A549 (cell line): Measurements from ENCODE around the gene GIMAP2. TPM values are rescaled to one million over a fixed set of nuclear protein-coding genes. Genes with fewer than 3 reads are reported as not detected.

Experiments used
- ATAC-seq, 2 experiments: fragments of 200-7000 bp in 1 of 2; fragments of >200 bp in 1 of 2; cut with Nextera tagmentation in 1 of 2; cut with Tn5 transposase in 1 of 2; 3 replicates each; pipeline versions ENCODE4 v1.8.0 to v1.9.1; 2018 to 2020; ENCODE audit warnings: mild to moderate bottlenecking in 1 of 2, moderate library complexity in 1 of 2
- CTCF ChIA-PET: fragments of 300-600 bp; sonication (Branson Sonifier 250); formaldehyde crosslinking; extraction: SDS; loops from one replicate; lab custom pipeline; 2021; ENCODE audit warnings: antibody characterized with exemption, inconsistent platforms; lab: Yijun Ruan, JAX
- POLR2A ChIA-PET: fragments of 350-600 bp; formaldehyde crosslinking; extraction: SDS; loops from one replicate; lab custom pipeline; 2021; ENCODE audit warnings: antibody characterized with exemption, inconsistent platforms; lab: Yijun Ruan, JAX
- DNase-seq, 2 experiments: peaks; one replicate each; pipeline versions ENCODE4 v3.0.0 to v3.0.0-alpha.2; 2011 to 2016; ENCODE audit warnings: low read depth in 1 of 2, low spot score in 1 of 2
- FAIRE-seq: peaks from 2 replicates; lab custom pipeline; 2011; peaks lifted over from hg19 to GRCh38; lab: Jason Lieb, UNC
- H3K27ac ChIP-seq, 2 experiments: fragments of >200 bp; sonication (Bioruptor Twin); formaldehyde crosslinking; 3 replicates each; pipeline ENCODE4 v1.5.1; 2016 to 2017
- H3K4me1 ChIP-seq: fragments of >200 bp; sonication (Bioruptor Twin); formaldehyde crosslinking; 3 replicates; pipeline ENCODE4 v1.6.1; 2016
- H3K4me2 ChIP-seq: fragments of >200 bp; sonication (Bioruptor Twin); formaldehyde crosslinking; 3 replicates; pipeline ENCODE4 v1.6.1; 2016
- H3K4me3 ChIP-seq: fragments of >200 bp; sonication (Bioruptor Twin); formaldehyde crosslinking; 3 replicates; pipeline ENCODE4 v1.5.1; 2016
- H3K9me3 ChIP-seq: fragments of >200 bp; sonication (Bioruptor Twin); formaldehyde crosslinking; 3 replicates; pipeline ENCODE4 v1.6.1; 2016
- BHLHE40 ChIP-seq: IDR thresholded peaks from 2 replicates; pipeline ENCODE4 v1.6.1; 2012; ENCODE audit warnings: low read depth, low read length, inconsistent platforms
- CBX2 ChIP-seq: fragments of 200-600 bp; sonication (generic); IDR thresholded peaks from 2 replicates; pipeline ENCODE4 v1.6.1; 2016; ENCODE audit warnings: low read depth, mild to moderate bottlenecking, borderline replicate concordance
- CEBPB ChIP-seq, 2 experiments: fragments of >200 bp in 1 of 2; sonication (Bioruptor Twin) in 1 of 2; formaldehyde crosslinking in 1 of 2; IDR thresholded peaks; 2 replicates each; pipeline ENCODE4 v1.6.1; 2012 to 2016
- EHF ChIP-seq: fragments of 250-450 bp; sonication (Bioruptor Pico); IDR thresholded peaks from 2 replicates; pipeline ENCODE4 v1.5.0; 2020; ENCODE audit warnings: mild to moderate bottlenecking
- EHMT2 ChIP-seq: fragments of 200-600 bp; sonication (generic); IDR thresholded peaks from 2 replicates; pipeline ENCODE4 v1.6.1; 2016; ENCODE audit warnings: antibody characterized with exemption, low read depth, mild to moderate bottlenecking, moderate library complexity
- FOSL2 ChIP-seq, 2 experiments: fragments of 450-650 bp in 1 of 2; fragments of >200 bp in 1 of 2; sonication (Bioruptor Twin) in 1 of 2; formaldehyde crosslinking; IDR thresholded peaks; 2 replicates each; pipeline versions ENCODE4 v1.5.0 to v1.6.1; 2016 to 2020; ENCODE audit warnings: mild to moderate bottlenecking in 1 of 2, moderate library complexity in 1 of 2
- GATA3 ChIP-seq: IDR thresholded peaks from 2 replicates; pipeline ENCODE4 v1.6.1; 2012; ENCODE audit warnings: borderline replicate concordance
- HDAC2 ChIP-seq: fragments of 200-600 bp; sonication (generic); IDR thresholded peaks from 2 replicates; pipeline ENCODE4 v1.6.1; 2016
- HEYL ChIP-seq: fragments of 250-450 bp; sonication (Bioruptor Pico); IDR thresholded peaks from 2 replicates; pipeline ENCODE4 v1.8.0; 2021; ENCODE audit warnings: mild to moderate bottlenecking, moderate library complexity
- HOXB13 ChIP-seq: fragments of 250-450 bp; sonication (Bioruptor Pico); IDR thresholded peaks from 2 replicates; pipeline ENCODE4 v1.5.0; 2020; ENCODE audit warnings: low read depth, mild to moderate bottlenecking, moderate library complexity
- HOXB5 ChIP-seq: fragments of 250-450 bp; sonication (Bioruptor Pico); IDR thresholded peaks from 2 replicates; pipeline ENCODE4 v1.5.0; 2020; ENCODE audit warnings: mild to moderate bottlenecking, moderate library complexity
- JUN ChIP-seq, 2 experiments: fragments of >200 bp; sonication (Bioruptor Twin); formaldehyde crosslinking; IDR thresholded peaks; 2 replicates in 1 of 2; 3 replicates in 1 of 2; pipeline ENCODE4 v1.6.1; 2016 to 2017
- KDM1A ChIP-seq: fragments of 200-600 bp; sonication (generic); IDR thresholded peaks from 2 replicates; pipeline ENCODE4 v1.6.1; 2016; ENCODE audit warnings: low read depth, mild to moderate bottlenecking
- KDM5A ChIP-seq: fragments of 200-600 bp; sonication (generic); IDR thresholded peaks from 2 replicates; pipeline ENCODE4 v1.6.1; 2016; ENCODE audit warnings: antibody characterized with exemption, mild to moderate bottlenecking
- MAFK ChIP-seq: fragments of 450-650 bp; IDR thresholded peaks from 2 replicates; pipeline ENCODE4 v1.6.1; 2014; ENCODE audit not compliant: partially characterized antibody
- NR3C1 ChIP-seq: fragments of >200 bp; sonication (Bioruptor Twin); formaldehyde crosslinking; IDR thresholded peaks from 3 replicates; pipeline ENCODE4 v1.6.1; 2017
- PHF8 ChIP-seq: fragments of 200-600 bp; sonication (generic); IDR thresholded peaks from 2 replicates; pipeline ENCODE4 v1.6.1; 2016; ENCODE audit warnings: low read depth, mild to moderate bottlenecking, antibody characterized with exemption, moderate library complexity, borderline replicate concordance
- POLR2A ChIP-seq: IDR thresholded peaks from 2 replicates; pipeline ENCODE4 v1.6.1; 2012; ENCODE audit warnings: mild to moderate bottlenecking, low read length
- SMC3 ChIP-seq: fragments of >200 bp; sonication (Bioruptor Twin); formaldehyde crosslinking; IDR thresholded peaks from 3 replicates; pipeline ENCODE4 v1.6.1; 2018; ENCODE audit warnings: inconsistent platforms
- SREBF2 ChIP-seq: fragments of 450-650 bp; IDR thresholded peaks from 2 replicates; pipeline ENCODE4 v1.6.1; 2014; ENCODE audit warnings: mild to moderate bottlenecking, moderate library complexity
- TFCP2L1 ChIP-seq: fragments of 250-450 bp; sonication (Bioruptor Pico); IDR thresholded peaks from 2 replicates; pipeline ENCODE4 v1.5.0; 2021; ENCODE audit warnings: mild to moderate bottlenecking
- TP53 ChIP-seq: fragments of 250-450 bp; sonication (Bioruptor Pico); IDR thresholded peaks from 2 replicates; pipeline ENCODE4 v1.5.0; 2021; ENCODE audit warnings: mild to moderate bottlenecking, moderate library complexity
- ZNF302 ChIP-seq: fragments of 250-450 bp; sonication (Bioruptor Pico); IDR thresholded peaks from 2 replicates; pipeline ENCODE4 v1.9.0; 2021; ENCODE audit warnings: inconsistent platforms, mild to moderate bottlenecking, moderate library complexity
- ZSCAN20 ChIP-seq: fragments of 250-450 bp; sonication (Bioruptor Pico); IDR thresholded peaks from 2 replicates; pipeline ENCODE4 v1.8.0; 2022; ENCODE audit warnings: mild to moderate bottlenecking, moderate library complexity
- WGBS: methylation state at CpG from one replicate; pipeline ENCODE4 v1.1.6; 2017; ENCODE audit errors: missing lambda C conversion rate; 5-methylcytosine and 5-hydroxymethylcytosine counted together
- polyA plus RNA-seq, 4 experiments: library from polyadenylated mRNA; depleted of rRNA in 3 of 4; stranded (reverse); fragments of >200 nt; fragmentation: RNase III in 1 of 4; extraction: RNeasy Plus Mini Kit Qiagen cat#74134 plus additional on column Dnase treatment in 1 of 4; gene quantifications; 2 replicates in 3 of 4; 3 replicates in 1 of 4; pipeline ENCODE4 v1.2.3, GENCODE V29; 2011 to 2017
- TF ChIP-seq, protein P1 (sequence below): fragments of >200 bp; sonication (Bioruptor Twin); formaldehyde crosslinking; IDR thresholded peaks from 3 replicates; pipeline ENCODE4 v1.5.1; 2016
- TF ChIP-seq, protein P2 (sequence below): fragments of >200 bp; sonication (Bioruptor Twin); formaldehyde crosslinking; IDR thresholded peaks from 3 replicates; pipeline ENCODE4 v1.6.1; 2016
- TF ChIP-seq, protein P3 (sequence below): fragments of 250-450 bp; sonication (Bioruptor Pico); IDR thresholded peaks from 2 replicates; pipeline ENCODE4 v1.5.0; 2021; ENCODE audit warnings: mild to moderate bottlenecking, moderate library complexity, borderline replicate concordance

GIMAP2 gene
- polyA plus RNA-seq, 2 of the 4 experiments (the other 2 are of a cell fraction), result 0.14 TPM; not detected in 1

GRCh38 chr7:150665089-150665748 is 20.3 kb upstream of the GIMAP2 start:
- no peaks in the 10 kb centered on the region for H3K4me1 ChIP-seq
- H3K9me3 ChIP-seq, result no peaks in the 10 kb centered on the region
- H3K27ac ChIP-seq, result no peak overlapping the region
- ChIA-PET CTCF (no interaction called here), POLR2A (no interaction called here)
- WGBS, result 37% methylated on average over 9 of the region's 9 CpGs
- FAIRE-seq (no peak), ATAC-seq (no peak), DNase-seq (no peak)
- H3K4me3 ChIP-seq, result no peak overlapping the region
- no peak overlapping the region for H3K4me2 ChIP-seq
- no peak for TF ChIP-seq HOXB13
- no peak for TF ChIP-seq NR3C1
- TF ChIP-seq TP53 (CRISPR knock-in tag), result no peak
- no peak for TF ChIP-seq MAFK
- TF ChIP-seq HDAC2, result no peak
- no peak for TF ChIP-seq SMC3
- TF ChIP-seq CEBPB (IDR thresholded peaks at IDR 0.05), result no peak
- no peak for TF ChIP-seq ZSCAN20 (CRISPR knock-in tag)
- TF ChIP-seq, protein P1, sequence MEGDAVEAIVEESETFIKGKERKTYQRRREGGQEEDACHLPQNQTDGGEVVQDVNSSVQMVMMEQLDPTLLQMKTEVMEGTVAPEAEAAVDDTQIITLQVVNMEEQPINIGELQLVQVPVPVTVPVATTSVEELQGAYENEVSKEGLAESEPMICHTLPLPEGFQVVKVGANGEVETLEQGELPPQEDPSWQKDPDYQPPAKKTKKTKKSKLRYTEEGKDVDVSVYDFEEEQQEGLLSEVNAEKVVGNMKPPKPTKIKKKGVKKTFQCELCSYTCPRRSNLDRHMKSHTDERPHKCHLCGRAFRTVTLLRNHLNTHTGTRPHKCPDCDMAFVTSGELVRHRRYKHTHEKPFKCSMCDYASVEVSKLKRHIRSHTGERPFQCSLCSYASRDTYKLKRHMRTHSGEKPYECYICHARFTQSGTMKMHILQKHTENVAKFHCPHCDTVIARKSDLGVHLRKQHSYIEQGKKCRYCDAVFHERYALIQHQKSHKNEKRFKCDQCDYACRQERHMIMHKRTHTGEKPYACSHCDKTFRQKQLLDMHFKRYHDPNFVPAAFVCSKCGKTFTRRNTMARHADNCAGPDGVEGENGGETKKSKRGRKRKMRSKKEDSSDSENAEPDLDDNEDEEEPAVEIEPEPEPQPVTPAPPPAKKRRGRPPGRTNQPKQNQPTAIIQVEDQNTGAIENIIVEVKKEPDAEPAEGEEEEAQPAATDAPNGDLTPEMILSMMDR, result no peak
- TF ChIP-seq EHMT2, result no peak
- no peak for TF ChIP-seq POLR2A
- TF ChIP-seq PHF8, result no peak

GRCh38 chr7:150665896-150666295 is 19.6 kb upstream of the GIMAP2 start:
- DNase-seq, result no peak
- no peak for TF ChIP-seq EHF (CRISPR knock-in tag)
- no peak for TF ChIP-seq HEYL (CRISPR knock-in tag)
- TF ChIP-seq BHLHE40, result no peak
- TF ChIP-seq FOSL2 (IDR thresholded peaks at IDR 0.05), result no peak
- TF ChIP-seq FOSL2 (CRISPR knock-in tag; IDR thresholded peaks at IDR 0.05), result no peak
- TF ChIP-seq, protein P2, sequence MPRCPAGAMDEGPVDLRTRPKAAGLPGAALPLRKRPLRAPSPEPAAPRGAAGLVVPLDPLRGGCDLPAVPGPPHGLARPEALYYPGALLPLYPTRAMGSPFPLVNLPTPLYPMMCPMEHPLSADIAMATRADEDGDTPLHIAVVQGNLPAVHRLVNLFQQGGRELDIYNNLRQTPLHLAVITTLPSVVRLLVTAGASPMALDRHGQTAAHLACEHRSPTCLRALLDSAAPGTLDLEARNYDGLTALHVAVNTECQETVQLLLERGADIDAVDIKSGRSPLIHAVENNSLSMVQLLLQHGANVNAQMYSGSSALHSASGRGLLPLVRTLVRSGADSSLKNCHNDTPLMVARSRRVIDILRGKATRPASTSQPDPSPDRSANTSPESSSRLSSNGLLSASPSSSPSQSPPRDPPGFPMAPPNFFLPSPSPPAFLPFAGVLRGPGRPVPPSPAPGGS, result no peak
- no peak for TF ChIP-seq CBX2
- TF ChIP-seq ZSCAN20 (CRISPR knock-in tag), result no peak
- TF ChIP-seq PHF8, result no peak
- TF ChIP-seq NR3C1, result no peak
- TF ChIP-seq KDM1A, result no peak
- TF ChIP-seq MAFK, result no peak
- TF ChIP-seq, protein P3, sequence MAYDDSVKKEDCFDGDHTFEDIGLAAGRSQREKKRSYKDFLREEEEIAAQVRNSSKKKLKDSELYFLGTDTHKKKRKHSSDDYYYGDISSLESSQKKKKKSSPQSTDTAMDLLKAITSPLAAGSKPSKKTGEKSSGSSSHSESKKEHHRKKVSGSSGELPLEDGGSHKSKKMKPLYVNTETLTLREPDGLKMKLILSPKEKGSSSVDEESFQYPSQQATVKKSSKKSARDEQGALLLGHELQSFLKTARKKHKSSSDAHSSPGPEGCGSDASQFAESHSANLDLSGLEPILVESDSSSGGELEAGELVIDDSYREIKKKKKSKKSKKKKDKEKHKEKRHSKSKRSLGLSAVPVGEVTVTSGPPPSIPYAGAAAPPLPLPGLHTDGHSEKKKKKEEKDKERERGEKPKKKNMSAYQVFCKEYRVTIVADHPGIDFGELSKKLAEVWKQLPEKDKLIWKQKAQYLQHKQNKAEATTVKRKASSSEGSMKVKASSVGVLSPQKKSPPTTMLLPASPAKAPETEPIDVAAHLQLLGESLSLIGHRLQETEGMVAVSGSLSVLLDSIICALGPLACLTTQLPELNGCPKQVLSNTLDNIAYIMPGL (CRISPR knock-in tag), result no peak
- no peak for TF ChIP-seq HOXB5 (CRISPR knock-in tag)
- TF ChIP-seq TFCP2L1, result no peak
- no peak for TF ChIP-seq EHMT2
- TF ChIP-seq GATA3, result no peak
- no peak for TF ChIP-seq KDM5A
- TF ChIP-seq SREBF2, result no peak
- no peak for TF ChIP-seq ZNF302 (CRISPR knock-in tag)
- TF ChIP-seq JUN (IDR thresholded peaks at IDR 0.05), result no peak
- no peak for ATAC-seq
- Histone ChIP-seq H3K4me1 (no peaks in the 10 kb centered on the region), H3K27ac (no peak overlapping the region), H3K4me3 (no peak overlapping the region), H3K4me2 (no peak overlapping the region), H3K9me3 (no peaks in the 10 kb centered on the region)
- ChIA-PET CTCF (no interaction called here), POLR2A (no interaction called here)
- no peak for FAIRE-seq
- 9% methylated on average over 2 of the region's 2 CpGs for WGBS
